ENCODE data around the gene LPCAT1. TPM values are rescaled to one million over a fixed set of nuclear protein-coding genes. Genes with fewer than 3 reads are reported as not detected.

Gene LPCAT1
- total RNA-seq, 1 donor from 2014 or later: 41.9 TPM

DNA sequence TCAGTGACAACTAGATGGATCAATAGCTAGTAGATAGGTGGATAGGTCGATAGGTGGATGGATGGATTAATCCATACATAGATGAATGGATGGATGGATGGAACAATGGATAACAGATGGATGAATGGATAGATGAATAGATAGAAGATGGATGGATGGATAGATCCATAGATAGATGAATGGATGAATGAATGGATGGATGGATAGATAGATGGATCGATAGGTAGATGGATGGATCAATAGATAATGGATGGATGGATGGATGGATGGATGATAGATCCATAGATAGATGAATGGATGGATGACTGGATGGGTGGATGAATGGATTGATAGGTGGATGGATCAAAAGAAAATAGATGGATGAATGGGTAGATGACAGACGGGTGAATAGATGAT is 83.7 kb downstream of the LPCAT1 start:
- no peaks in the 10 kb centered on the region for H4K20me1 ChIP-seq (ENCODE audit: insufficient read depth, low read length)
- H3K4me3 ChIP-seq (ENCODE audit: insufficient read depth, low read depth, low read length): no peak overlapping the region
- no peaks in the 10 kb centered on the region for H3K79me2 ChIP-seq (ENCODE audit: insufficient read depth, low read length)
- peaks cover 25% of the 10 kb centered on the region for H3K27me3 ChIP-seq (ENCODE audit: insufficient read depth, low read length)
- TF ChIP-seq, protein P1, sequence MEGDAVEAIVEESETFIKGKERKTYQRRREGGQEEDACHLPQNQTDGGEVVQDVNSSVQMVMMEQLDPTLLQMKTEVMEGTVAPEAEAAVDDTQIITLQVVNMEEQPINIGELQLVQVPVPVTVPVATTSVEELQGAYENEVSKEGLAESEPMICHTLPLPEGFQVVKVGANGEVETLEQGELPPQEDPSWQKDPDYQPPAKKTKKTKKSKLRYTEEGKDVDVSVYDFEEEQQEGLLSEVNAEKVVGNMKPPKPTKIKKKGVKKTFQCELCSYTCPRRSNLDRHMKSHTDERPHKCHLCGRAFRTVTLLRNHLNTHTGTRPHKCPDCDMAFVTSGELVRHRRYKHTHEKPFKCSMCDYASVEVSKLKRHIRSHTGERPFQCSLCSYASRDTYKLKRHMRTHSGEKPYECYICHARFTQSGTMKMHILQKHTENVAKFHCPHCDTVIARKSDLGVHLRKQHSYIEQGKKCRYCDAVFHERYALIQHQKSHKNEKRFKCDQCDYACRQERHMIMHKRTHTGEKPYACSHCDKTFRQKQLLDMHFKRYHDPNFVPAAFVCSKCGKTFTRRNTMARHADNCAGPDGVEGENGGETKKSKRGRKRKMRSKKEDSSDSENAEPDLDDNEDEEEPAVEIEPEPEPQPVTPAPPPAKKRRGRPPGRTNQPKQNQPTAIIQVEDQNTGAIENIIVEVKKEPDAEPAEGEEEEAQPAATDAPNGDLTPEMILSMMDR (IDR thresholded peaks at IDR 0.05; ENCODE audit: insufficient read depth, low read depth, low read length): no peak
- TF ChIP-seq EZH2 (IDR thresholded peaks at IDR 0.05; ENCODE audit: insufficient read depth, low read length): no peak
- H3K4me2 ChIP-seq (ENCODE audit: low read length): no peak overlapping the region
- no peaks in the 10 kb centered on the region for H3K9me3 ChIP-seq (ENCODE audit: insufficient read depth, low read depth, low read length)
- H3K4me3 Mint-ChIP-seq (ENCODE audit: unreplicated experiment): no peak overlapping the region
- no peak overlapping the region for H3K27ac ChIP-seq (ENCODE audit: low read depth, low read length)
- FAIRE-seq (no peak), DNase-seq (ENCODE audit: low read depth) (no peak)
- peaks cover 7% of the 10 kb centered on the region for H3K4me1 Mint-ChIP-seq (ENCODE audit: low read depth, unreplicated experiment)
- H2AFZ ChIP-seq (ENCODE audit: low read depth, low read length): no peak overlapping the region
- no peaks in the 10 kb centered on the region for H3K36me3 ChIP-seq (ENCODE audit: insufficient read depth, low read length)
- no peaks in the 10 kb centered on the region for H3K4me1 ChIP-seq (ENCODE audit: insufficient read depth, low read length)
- peaks cover 13% of the 10 kb centered on the region for H3K9me3 Mint-ChIP-seq (ENCODE audit: unreplicated experiment)
- no peak overlapping the region for H3K27ac Mint-ChIP-seq (ENCODE audit: unreplicated experiment)
- H3K36me3 Mint-ChIP-seq (ENCODE audit: low read depth, unreplicated experiment): peaks cover 2% of the 10 kb centered on the region
- H3K9ac ChIP-seq (ENCODE audit: low read length): no peak overlapping the region
- H3K27me3 Mint-ChIP-seq (ENCODE audit: low read depth, unreplicated experiment): peaks cover 59% of the 10 kb centered on the region

DNA sequence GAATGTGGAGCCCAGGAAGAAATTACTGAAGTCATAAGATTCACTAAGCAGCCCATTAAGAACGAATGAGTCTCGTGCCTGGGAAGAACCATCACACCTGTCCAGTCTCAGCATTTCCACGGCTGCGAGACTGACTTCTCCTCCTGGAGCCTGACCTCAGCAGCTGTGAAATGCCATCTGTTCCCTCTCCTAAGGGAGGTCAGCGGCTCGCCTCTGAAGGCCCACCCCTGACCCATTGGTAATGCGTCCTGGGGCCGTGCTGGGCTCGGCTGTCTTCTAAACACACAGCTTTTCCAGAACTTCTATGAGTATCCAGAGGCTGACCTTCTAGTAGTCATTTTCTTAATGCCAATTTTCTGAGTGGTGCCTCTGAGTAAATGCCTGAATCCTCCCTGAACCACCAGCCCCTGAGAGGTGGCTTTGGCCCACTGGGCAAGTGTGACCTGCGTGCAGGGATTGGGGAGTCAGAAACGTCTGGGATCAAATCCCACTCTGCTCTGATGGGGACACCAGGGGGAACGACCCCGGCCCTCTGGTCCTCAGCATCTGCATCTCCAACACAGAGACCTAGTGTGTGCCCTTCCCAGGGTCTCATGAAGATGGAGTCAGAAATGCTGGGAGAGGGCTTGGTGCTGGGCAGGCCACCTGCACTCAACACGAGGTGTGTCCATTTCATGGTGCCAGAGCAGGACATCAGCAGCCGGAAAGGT is 84.2 kb downstream of the LPCAT1 start:
- H3K36me3 Mint-ChIP-seq (ENCODE audit: low read depth, unreplicated experiment): peaks cover 2% of the 10 kb centered on the region
- H3K79me2 ChIP-seq (ENCODE audit: insufficient read depth, low read length): no peaks in the 10 kb centered on the region
- no peaks in the 10 kb centered on the region for H3K9me3 ChIP-seq (ENCODE audit: insufficient read depth, low read depth, low read length)
- no peak overlapping the region for H3K9ac ChIP-seq (ENCODE audit: low read length)
- no peaks in the 10 kb centered on the region for H4K20me1 ChIP-seq (ENCODE audit: insufficient read depth, low read length)
- H2AFZ ChIP-seq (ENCODE audit: low read depth, low read length): no peak overlapping the region
- H3K27ac Mint-ChIP-seq (ENCODE audit: unreplicated experiment): no peak overlapping the region
- H3K4me2 ChIP-seq (ENCODE audit: low read length): no peak overlapping the region
- peaks cover 14% of the 10 kb centered on the region for H3K9me3 Mint-ChIP-seq (ENCODE audit: unreplicated experiment)
- H3K27ac ChIP-seq (ENCODE audit: low read depth, low read length): no peak overlapping the region
- no peak overlapping the region for H3K4me3 ChIP-seq (ENCODE audit: insufficient read depth, low read depth, low read length)
- FAIRE-seq (no peak), DNase-seq (ENCODE audit: low read depth) (no peak)
- no peak for TF ChIP-seq EZH2 (IDR thresholded peaks at IDR 0.05; ENCODE audit: insufficient read depth, low read length)
- TF ChIP-seq, protein P1 (IDR thresholded peaks at IDR 0.05; ENCODE audit: insufficient read depth, low read depth, low read length): no peak
- peaks cover 22% of the 10 kb centered on the region for H3K27me3 ChIP-seq (ENCODE audit: insufficient read depth, low read length)
- no peak overlapping the region for H3K4me3 Mint-ChIP-seq (ENCODE audit: unreplicated experiment)
- H3K36me3 ChIP-seq (ENCODE audit: insufficient read depth, low read length): no peaks in the 10 kb centered on the region
- H3K27me3 Mint-ChIP-seq (ENCODE audit: low read depth, unreplicated experiment): peaks cover 58% of the 10 kb centered on the region
- H3K4me1 Mint-ChIP-seq (ENCODE audit: low read depth, unreplicated experiment): peaks cover 7% of the 10 kb centered on the region
- no peaks in the 10 kb centered on the region for H3K4me1 ChIP-seq (ENCODE audit: insufficient read depth, low read length)

DNA sequence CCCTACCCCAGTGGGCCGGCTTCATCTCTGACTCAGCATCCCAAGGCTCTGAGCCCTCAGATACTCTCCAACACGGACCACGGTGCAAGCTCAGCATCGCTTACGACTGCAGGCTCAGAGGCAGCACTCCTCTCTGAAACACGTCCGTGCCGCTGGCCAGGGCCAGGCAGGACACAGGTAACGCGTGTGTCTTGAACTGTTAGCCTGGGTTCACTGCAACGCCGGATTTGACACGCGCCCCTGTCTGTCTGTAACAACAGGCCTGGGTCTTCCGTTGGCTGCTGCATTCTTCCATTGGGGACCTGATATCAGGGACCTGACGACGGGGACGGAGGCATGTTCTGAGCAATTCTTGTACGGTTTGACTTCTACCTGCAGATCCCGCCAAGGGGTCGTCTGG is 84.9 kb downstream of the LPCAT1 start:
- H3K27ac ChIP-seq (ENCODE audit: low read depth, low read length): no peak overlapping the region
- no peaks in the 10 kb centered on the region for H3K36me3 ChIP-seq (ENCODE audit: insufficient read depth, low read length)
- Mint-ChIP-seq H3K4me3 (ENCODE audit: unreplicated experiment) (no peak overlapping the region), H3K4me1 (ENCODE audit: low read depth, unreplicated experiment) (peaks cover 7% of the 10 kb centered on the region), H3K27ac (ENCODE audit: unreplicated experiment) (no peak overlapping the region), H3K27me3 (ENCODE audit: low read depth, unreplicated experiment) (peaks cover 57% of the 10 kb centered on the region), H3K9me3 (ENCODE audit: unreplicated experiment) (peaks cover 17% of the 10 kb centered on the region), H3K36me3 (ENCODE audit: low read depth, unreplicated experiment) (peaks cover 2% of the 10 kb centered on the region)
- no peak overlapping the region for H2AFZ ChIP-seq (ENCODE audit: low read depth, low read length)
- no peak overlapping the region for H3K4me3 ChIP-seq (ENCODE audit: insufficient read depth, low read depth, low read length)
- H4K20me1 ChIP-seq (ENCODE audit: insufficient read depth, low read length): no peaks in the 10 kb centered on the region
- TF ChIP-seq EZH2 (IDR thresholded peaks at IDR 0.05; ENCODE audit: insufficient read depth, low read length): no peak
- no peaks in the 10 kb centered on the region for H3K9me3 ChIP-seq (ENCODE audit: insufficient read depth, low read depth, low read length)
- peaks cover 16% of the 10 kb centered on the region for H3K27me3 ChIP-seq (ENCODE audit: insufficient read depth, low read length)
- H3K4me1 ChIP-seq (ENCODE audit: insufficient read depth, low read length): no peaks in the 10 kb centered on the region
- no peak for DNase-seq (ENCODE audit: low read depth)
- H3K9ac ChIP-seq (ENCODE audit: low read length): no peak overlapping the region
- FAIRE-seq: no peak
- H3K4me2 ChIP-seq (ENCODE audit: low read length): no peak overlapping the region
- no peaks in the 10 kb centered on the region for H3K79me2 ChIP-seq (ENCODE audit: insufficient read depth, low read length)
